Mesothelial cell of epicardium (in vitro differentiated cells): Measurements from ENCODE around the gene CLTRN. TPM values are rescaled to one million over a fixed set of nuclear protein-coding genes. Genes with fewer than 3 reads are reported as not detected.

ENCODE experiments used
- DNase-seq, 2 experiments: peaks; one replicate each; pipeline ENCODE4 v3.0.0; 2021; ENCODE audit warnings: low spot score in 2 of 2; ENCODE audit not compliant: unreplicated experiment in 2 of 2
- H3K27ac Mint-ChIP-seq: 2 replicates; pipeline ENCODE4 v1.8.0; 2021; ENCODE audit warnings: mixed read lengths
- H3K27me3 Mint-ChIP-seq: 2 replicates; pipeline ENCODE4 v1.8.0; 2021; ENCODE audit warnings: low read depth, mixed read lengths
- H3K36me3 Mint-ChIP-seq: 2 replicates; pipeline ENCODE4 v1.8.0; 2021; ENCODE audit warnings: mixed read lengths
- H3K4me1 Mint-ChIP-seq: 2 replicates; pipeline ENCODE4 v1.8.0; 2021; ENCODE audit warnings: mixed read lengths
- H3K4me3 Mint-ChIP-seq: 2 replicates; pipeline ENCODE4 v1.8.0; 2021; ENCODE audit warnings: mild to moderate bottlenecking, moderate library complexity, mixed read lengths
- H3K9me3 Mint-ChIP-seq: 2 replicates; pipeline ENCODE4 v1.8.0; 2021; ENCODE audit warnings: mixed read lengths
- CTCF ChIP-seq: fragments of 200-600 bp; sonication (generic); IDR thresholded peaks from one replicate; pipeline ENCODE4 v1.5.0; 2021; ENCODE audit warnings: antibody characterized with exemption; ENCODE audit not compliant: unreplicated experiment
- total RNA-seq: library from RNA; stranded (reverse); gene quantifications from 3 replicates; pipeline ENCODE4 v1.2.1, GENCODE V29; 2021

The CLTRN gene
- total RNA-seq, 1 donor from 2014 or later = 1.4 TPM

GRCh38 chrX:15605226-15605625 is 59.4 kb downstream of the CLTRN start:
- DNase-seq = no peak
- Mint-ChIP-seq H3K27me3 (no peaks in the 10 kb centered on the region), H3K4me1 (peaks cover 26% of the 10 kb centered on the region), H3K27ac (no peak overlapping the region), H3K9me3 (peaks cover 11% of the 10 kb centered on the region), H3K4me3 (no peak overlapping the region), H3K36me3 (no peaks in the 10 kb centered on the region)
- TF ChIP-seq CTCF = no peak

GRCh38 chrX:15602761-15603160 is 61.8 kb downstream of the CLTRN start:
- Mint-ChIP-seq H3K27me3 (no peaks in the 10 kb centered on the region), H3K4me3 (no peak overlapping the region), H3K36me3 (no peaks in the 10 kb centered on the region), H3K27ac (peak overlapping the region; percentile 62), H3K4me1 (peaks cover 32% of the 10 kb centered on the region), H3K9me3 (peaks cover 7% of the 10 kb centered on the region)
- TF ChIP-seq CTCF = no peak
- no peak for DNase-seq

- no peak overlapping the region for H3K4me3 Mint-ChIP-seq
- no peak overlapping the region for H3K27ac Mint-ChIP-seq
- peaks cover 35% of the 10 kb centered on the region for H3K4me1 Mint-ChIP-seq
- no peak for DNase-seq
- no peak for TF ChIP-seq CTCF
- peaks cover 7% of the 10 kb centered on the region for H3K9me3 Mint-ChIP-seq
- no peaks in the 10 kb centered on the region for H3K36me3 Mint-ChIP-seq
- H3K27me3 Mint-ChIP-seq = no peaks in the 10 kb centered on the region
Observed at GRCh38 chrX:15601932-15602331, 62.7 kb downstream of the CLTRN start.

- Mint-ChIP-seq H3K27ac (no peak within 1 kb of the TSS), H3K27me3 (no peaks in the 10 kb centered on the region), H3K4me1 (peaks cover 32% of the 10 kb centered on the region), H3K4me3 (no peak within 1 kb of the TSS), H3K36me3 (no peaks in the 10 kb centered on the region), H3K9me3 (peaks cover 7% of the 10 kb centered on the region)
- no peak for TF ChIP-seq CTCF
- DNase-seq = no peak
Observed at GRCh38 chrX:15600745-15601144, 63.9 kb downstream of the CLTRN start, which contains the start of gene ACE2. TSS of gene ACE2 (minus strand) at chrX:15600960. CDS start at chrX:15600911, 49 bp downstream.

- TF ChIP-seq CTCF = no peak
- H3K9me3 Mint-ChIP-seq = peaks cover 7% of the 10 kb centered on the region
- no peaks in the 10 kb centered on the region for H3K36me3 Mint-ChIP-seq
- peaks cover 29% of the 10 kb centered on the region for H3K4me1 Mint-ChIP-seq
- no peaks in the 10 kb centered on the region for H3K27me3 Mint-ChIP-seq
- no peak overlapping the region for H3K27ac Mint-ChIP-seq
- no peak overlapping the region for H3K4me3 Mint-ChIP-seq
- DNase-seq = no peak
Observed at GRCh38 chrX:15600049-15600448, 64.6 kb downstream of the CLTRN start.

GRCh38 chrX:15599461-15599860 is 65.1 kb downstream of the CLTRN start:
- Mint-ChIP-seq H3K36me3 (no peaks in the 10 kb centered on the region), H3K27ac (no peak overlapping the region), H3K4me3 (no peak overlapping the region), H3K9me3 (peaks cover 7% of the 10 kb centered on the region), H3K4me1 (peaks cover 29% of the 10 kb centered on the region), H3K27me3 (no peaks in the 10 kb centered on the region)
- no peak for DNase-seq
- TF ChIP-seq CTCF = no peak
